ENCODE measurements around the gene MCRIP2.

MCRIP2 gene

GRCh38 chr16:617855-618254, 23.8 kb upstream of the MCRIP2 start:
- no peak for DNase-seq

GRCh38 chr16:619476-620100, 22.0 kb upstream of the MCRIP2 start:
- no peak for DNase-seq

- DNase-seq: no peak
Measured at GRCh38 chr16:620700-621525, 20.7 kb upstream of the MCRIP2 start.

- DNase-seq: no peak
Measured at GRCh38 chr16:621526-622105, 20.0 kb upstream of the MCRIP2 start.

GRCh38 chr16:622920-623280, 18.7 kb upstream of the MCRIP2 start:
- DNase-seq: no peak

GRCh38 chr16:624526-625070, 17.0 kb upstream of the MCRIP2 start:
- no peak for DNase-seq

GRCh38 chr16:625117-625976, 16.3 kb upstream of the MCRIP2 start:
- DNase-seq: no peak

GRCh38 chr16:625977-626765, 15.5 kb upstream of the MCRIP2 start:
- no peak for DNase-seq

GRCh38 chr16:626787-627453, 14.7 kb upstream of the MCRIP2 start:
- no peak for DNase-seq

GRCh38 chr16:627454-628239, 14.0 kb upstream of the MCRIP2 start:
- DNase-seq: no peak

GRCh38 chr16:628321-629061, 13.1 kb upstream of the MCRIP2 start:
- DNase-seq: no peak

- no peak for DNase-seq
Measured at GRCh38 chr16:629185-629832, 12.3 kb upstream of the MCRIP2 start.

GRCh38 chr16:629833-630248, 11.8 kb upstream of the MCRIP2 start:
- no peak for DNase-seq

GRCh38 chr16:630249-630814, 11.3 kb upstream of the MCRIP2 start:
- no peak for DNase-seq

- DNase-seq: no peak
Measured at GRCh38 chr16:630815-631405, 10.7 kb upstream of the MCRIP2 start, which contains the start of gene WFIKKN1. WFIKKN1 (plus strand) TSS chr16:630985; CDS start chr16:631254, 269 bp downstream.

GRCh38 chr16:631808-632358, 9.7 kb upstream of the MCRIP2 start:
- no peak for DNase-seq

- no peak for DNase-seq
Measured at GRCh38 chr16:632486-633335, 8.9 kb upstream of the MCRIP2 start.
